BLaER1 treated with 17β-estradiol and CSF1 and Interleukin-3, amounts not matched to agents 10 nM and 100 nM (cell line): Measurements from ENCODE around the gene XRCC5.
A peak's percentile ranks its signal among the peaks of the same experiment; 100 is the strongest.
"Not testable (repeated sequence)": the region's sequence is repeated elsewhere in the genome, so short reads cannot be mapped to it uniquely, and the experiment has no call there.

ENCODE experiments used
- H3K27ac ChIP-seq, 11 experiments: shearing (Covaris generic); formaldehyde crosslinking; 2 replicates each; pipeline ENCODE4 v1.8.1; 2022
- H3K27me3 ChIP-seq, 11 experiments: shearing (Covaris generic); formaldehyde crosslinking; 2 replicates each; pipeline ENCODE4 v1.8.1; 2022
- H3K36me3 ChIP-seq, 11 experiments: shearing (Covaris generic); formaldehyde crosslinking; 2 replicates each; pipeline ENCODE4 v1.8.1; 2022
- H3K4me1 ChIP-seq, 10 experiments: shearing (Covaris generic); formaldehyde crosslinking; 2 replicates each; pipeline ENCODE4 v1.8.1; 2022
- H3K4me2 ChIP-seq, 11 experiments: shearing (Covaris generic); formaldehyde crosslinking; 2 replicates each; pipeline ENCODE4 v1.8.1; 2022
- H3K4me3 ChIP-seq, 10 experiments: shearing (Covaris generic); formaldehyde crosslinking; 2 replicates each; pipeline ENCODE4 v1.8.1; 2022
- H3K9ac ChIP-seq, 11 experiments: shearing (Covaris generic); formaldehyde crosslinking; 2 replicates each; pipeline ENCODE4 v1.8.1; 2022
- H3K9me3 ChIP-seq, 11 experiments: shearing (Covaris generic); formaldehyde crosslinking; replicated peaks in 1 of 11; 2 replicates each; pipeline ENCODE4 v1.8.1; 2022
- H4K20me1 ChIP-seq, 11 experiments: shearing (Covaris generic); formaldehyde crosslinking; 2 replicates each; pipeline ENCODE4 v1.8.1; 2022
- Cebpa-rat ChIP-seq, 11 experiments: shearing (Covaris generic); IDR thresholded peaks; 2 replicates each; pipeline ENCODE4 v1.8.1; 2022

XRCC5 gene

DNA sequence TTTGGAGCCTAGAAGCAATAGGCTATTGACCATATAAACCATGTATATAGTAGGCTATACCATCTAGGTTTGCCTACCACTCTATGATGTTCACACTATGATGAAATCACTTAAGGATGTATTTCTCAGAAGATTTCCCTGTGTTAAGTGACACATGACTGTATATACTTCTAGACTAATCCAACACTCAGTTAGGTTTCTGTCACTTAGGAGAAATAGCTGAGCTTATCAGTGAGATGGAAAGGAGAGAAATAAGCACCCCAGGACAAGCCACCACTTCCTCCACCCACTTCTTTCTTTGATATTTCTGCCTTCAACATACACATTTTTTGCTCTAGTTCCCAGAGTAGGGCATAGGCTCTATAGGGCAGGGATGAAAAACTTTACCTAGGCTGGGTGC lies 35.4 kb upstream of the XRCC5 start:
- Histone ChIP-seq H3K4me1 (peaks cover 0 to 11% (median 6%) of the 10 kb centered on the region in 10 experiments; a peak in 8 of 20 replicates), H3K9ac (no peak overlapping the region), H3K9me3 (peaks cover 0 to 3% (median 0%) of the 10 kb centered on the region in 11 experiments; a peak in 1 of 22 replicates), H3K27me3 (no peaks in the 10 kb centered on the region), H3K4me2 (peak overlapping the region in 8 of 11 experiments; percentile 2 to 40 (median 25); a peak in 8 of 22 replicates), H3K36me3 (no peaks in the 10 kb centered on the region), H4K20me1 (no peaks in the 10 kb centered on the region), H3K27ac (no peak overlapping the region), H3K4me3 (no peak overlapping the region)
- no peak for TF ChIP-seq Cebpa-rat (IDR thresholded peaks at IDR 0.05)

DNA sequence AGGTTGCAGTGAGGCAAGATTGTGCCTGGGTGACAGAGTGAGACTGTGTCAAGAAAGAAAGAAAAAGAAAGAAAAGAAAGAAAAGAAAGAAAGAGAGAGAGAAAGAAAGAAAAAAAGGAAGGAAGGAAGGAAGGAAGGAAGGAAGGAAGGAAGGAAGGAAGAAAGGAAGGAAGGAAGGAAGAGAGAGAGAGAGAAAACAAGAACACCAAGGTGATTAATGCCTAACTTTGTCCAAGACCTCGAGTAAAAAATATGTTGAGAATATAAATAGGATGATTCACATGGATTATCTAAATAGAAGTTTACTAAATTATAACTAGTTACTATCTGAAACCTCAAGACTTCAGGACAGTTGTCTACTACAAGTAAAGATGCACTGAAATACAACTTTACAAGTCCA lies 34.8 kb upstream of the XRCC5 start:
- H3K9ac ChIP-seq = no peak overlapping the region
- H3K9me3 ChIP-seq = peaks cover 0 to 3% (median 0%) of the 10 kb centered on the region in 11 experiments; a peak in 1 of 22 replicates
- H3K4me3 ChIP-seq = no peak overlapping the region
- H3K36me3 ChIP-seq = no peaks in the 10 kb centered on the region
- peak overlapping the region in 9 of 11 experiments; percentile 2 to 40 (median 24); a peak in 8 of 22 replicates for H3K4me2 ChIP-seq
- no peaks in the 10 kb centered on the region for H4K20me1 ChIP-seq
- H3K27me3 ChIP-seq = no peaks in the 10 kb centered on the region
- no peak overlapping the region for H3K27ac ChIP-seq
- TF ChIP-seq Cebpa-rat (IDR thresholded peaks at IDR 0.05) = no peak
- peaks cover 0 to 11% (median 6%) of the 10 kb centered on the region in 10 experiments; a peak in 8 of 20 replicates for H3K4me1 ChIP-seq

DNA sequence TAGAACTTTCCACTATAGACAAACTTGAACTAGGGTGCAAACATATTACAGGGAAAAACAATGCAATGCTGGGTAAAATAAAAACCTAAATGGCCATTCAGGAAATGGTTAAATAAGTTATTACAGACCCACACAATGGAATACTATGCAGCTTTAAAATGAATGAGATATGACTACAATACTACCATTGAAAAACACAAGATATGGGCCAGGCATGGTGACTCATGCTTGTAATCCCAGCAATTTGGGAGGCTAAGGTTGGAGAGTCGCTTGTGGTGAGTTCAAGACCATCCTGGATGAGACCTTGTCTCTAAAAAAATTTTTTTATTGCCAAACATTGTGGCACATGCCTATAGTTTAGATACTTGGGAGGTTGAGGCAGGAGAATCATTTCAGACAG lies 34.4 kb upstream of the XRCC5 start:
- Histone ChIP-seq H4K20me1 (no peaks in the 10 kb centered on the region), H3K4me2 (peak overlapping the region in 3 of 11 experiments; percentile 24 to 40 (median 30); a peak in 2 of 22 replicates), H3K9me3 (peaks cover 0 to 3% (median 0%) of the 10 kb centered on the region in 11 experiments; a peak in 1 of 22 replicates), H3K36me3 (no peaks in the 10 kb centered on the region), H3K9ac (no peak overlapping the region), H3K4me1 (peaks cover 0 to 11% (median 6%) of the 10 kb centered on the region in 10 experiments; a peak in 8 of 20 replicates), H3K27ac (no peak overlapping the region), H3K4me3 (no peak overlapping the region), H3K27me3 (no peaks in the 10 kb centered on the region)
- no peak for TF ChIP-seq Cebpa-rat (IDR thresholded peaks at IDR 0.05)

DNA sequence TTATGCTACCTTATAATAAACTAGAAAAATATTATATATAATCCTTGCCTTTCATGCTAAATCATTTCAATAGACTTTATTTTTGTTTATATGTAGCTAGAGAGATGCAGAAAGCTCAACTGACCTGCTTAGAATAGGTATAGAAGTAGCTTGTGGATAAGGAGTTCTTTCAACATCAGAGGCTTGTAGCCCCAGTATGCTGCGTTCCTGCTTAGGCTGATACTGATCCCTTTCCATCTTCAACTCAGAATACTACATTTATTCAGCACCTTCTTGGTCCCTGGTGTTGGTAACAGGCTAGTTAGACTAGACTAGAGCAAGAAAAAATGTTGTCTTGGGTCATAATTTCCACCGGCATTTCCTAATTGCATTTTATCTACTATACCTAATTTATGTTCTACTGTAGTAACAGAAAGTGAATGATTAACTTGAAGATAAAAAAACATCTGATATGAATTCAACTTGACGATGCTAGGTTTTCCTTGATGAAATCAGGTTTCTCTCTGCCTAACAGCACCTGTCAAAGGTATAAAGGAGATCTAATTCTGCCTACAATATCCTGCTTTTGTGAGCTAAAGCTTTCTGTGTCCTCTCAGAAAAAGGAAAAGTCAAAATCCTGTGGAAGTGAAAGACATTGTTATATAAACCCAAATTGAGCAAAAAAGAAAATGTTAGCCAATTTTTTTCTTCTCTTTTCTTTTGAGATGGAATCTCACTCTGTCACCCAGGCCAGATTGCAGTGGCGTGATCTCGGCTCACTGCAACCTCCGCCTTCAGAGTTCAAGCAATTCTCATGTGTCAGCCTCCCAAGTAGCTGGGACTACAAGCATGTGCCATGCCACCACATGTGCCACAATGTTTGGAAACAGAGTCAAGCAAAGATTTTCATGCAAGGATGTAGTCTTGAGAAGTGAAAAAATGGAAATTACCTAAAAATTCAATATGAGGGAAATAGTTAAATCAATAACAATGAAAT lies 33.4 kb upstream of the XRCC5 start:
- Histone ChIP-seq H3K27ac (no peak overlapping the region), H3K4me1 (peaks cover 0 to 11% (median 6%) of the 10 kb centered on the region in 10 experiments; a peak in 8 of 20 replicates), H3K27me3 (peaks cover 5 to 10% (median 9%) of the 10 kb centered on the region in 11 experiments), H3K36me3 (no peaks in the 10 kb centered on the region), H3K9me3 (peaks cover 0 to 3% (median 0%) of the 10 kb centered on the region in 11 experiments; a peak in 1 of 22 replicates), H3K4me3 (no peak overlapping the region), H4K20me1 (no peaks in the 10 kb centered on the region), H3K4me2 (no peak overlapping the region), H3K9ac (no peak overlapping the region)
- no peak for TF ChIP-seq Cebpa-rat (IDR thresholded peaks at IDR 0.05)

DNA sequence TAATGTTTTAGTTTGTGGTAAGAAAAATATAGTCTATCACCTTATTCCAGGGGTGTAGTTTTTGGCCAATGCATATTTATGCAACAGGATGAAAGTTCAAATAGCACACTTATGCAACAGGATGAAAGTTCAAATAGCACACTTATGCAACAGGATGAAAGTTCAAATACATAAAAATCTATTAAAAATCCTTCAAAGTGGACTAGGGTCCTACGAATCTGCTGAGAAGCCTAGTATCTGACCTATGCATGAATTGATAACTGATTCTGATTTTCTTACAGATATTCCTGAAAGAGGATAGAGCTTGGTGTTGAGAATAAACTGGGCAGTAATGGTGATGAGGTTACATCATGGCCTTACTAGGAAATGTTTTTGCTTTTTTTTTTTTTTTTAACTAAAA lies 30.4 kb upstream of the XRCC5 start:
- no peaks in the 10 kb centered on the region for H3K36me3 ChIP-seq
- no peak overlapping the region for H3K4me2 ChIP-seq
- TF ChIP-seq Cebpa-rat (IDR thresholded peaks at IDR 0.05) = no peak
- peaks cover 28 to 40% (median 39%) of the 10 kb centered on the region in 11 experiments for H3K27me3 ChIP-seq
- H3K4me1 ChIP-seq = peaks cover 22 to 31% (median 25%) of the 10 kb centered on the region in 10 experiments
- H3K9ac ChIP-seq = no peak overlapping the region
- no peaks in the 10 kb centered on the region for H3K9me3 ChIP-seq
- no peak overlapping the region for H3K27ac ChIP-seq
- H3K4me3 ChIP-seq = no peak overlapping the region
- no peaks in the 10 kb centered on the region for H4K20me1 ChIP-seq

DNA sequence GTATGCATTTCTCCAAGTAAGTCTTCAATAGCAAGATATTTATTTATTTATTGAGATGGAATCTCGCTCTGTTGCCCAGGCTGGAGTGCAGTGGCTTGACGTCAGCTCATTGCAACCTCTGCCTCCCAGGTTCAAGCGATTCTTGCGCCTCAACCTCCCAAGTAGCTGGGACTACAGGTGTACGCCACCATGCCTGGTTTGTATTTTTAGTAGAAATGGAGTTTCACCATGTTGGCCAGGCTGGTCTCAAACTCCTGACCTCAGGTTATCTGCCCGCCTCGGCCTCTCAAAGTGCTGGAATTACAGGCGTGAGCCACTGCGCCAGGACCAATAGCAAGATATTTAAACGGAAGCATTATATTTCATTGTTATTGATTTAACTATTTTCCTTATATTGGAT lies 29.1 kb upstream of the XRCC5 start:
- not testable (repeated sequence) for H3K9me3 ChIP-seq, H3K4me3 ChIP-seq, H3K4me2 ChIP-seq, H3K36me3 ChIP-seq, H4K20me1 ChIP-seq, H3K9ac ChIP-seq, H3K27ac ChIP-seq
- Histone ChIP-seq H3K27me3 (peaks cover 28 to 42% (median 40%) of the 10 kb centered on the region in 11 experiments), H3K4me1 (peaks cover 24 to 36% (median 29%) of the 10 kb centered on the region in 10 experiments)

DNA sequence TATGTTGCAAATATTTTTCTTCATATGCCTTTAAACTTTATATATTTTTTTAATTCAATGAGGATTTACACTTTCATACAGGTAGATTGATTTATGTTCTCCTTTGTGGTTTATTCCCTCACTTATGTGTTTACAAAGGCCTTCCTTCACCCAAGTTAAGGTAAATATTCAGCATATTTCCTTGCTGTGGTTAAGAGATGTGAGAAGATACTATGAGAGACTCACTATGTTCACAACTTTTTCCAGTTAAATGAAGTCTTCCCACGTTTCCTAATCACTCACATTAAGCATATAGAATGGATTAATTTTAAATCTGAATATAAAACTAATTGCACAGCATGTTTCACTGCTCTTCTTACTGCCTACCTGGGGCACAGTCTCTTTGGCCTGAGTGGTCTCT lies 28.1 kb upstream of the XRCC5 start:
- Histone ChIP-seq H3K4me2 (peak overlapping the region; percentile 73 to 97 (median 92)), H4K20me1 (no peaks in the 10 kb centered on the region), H3K36me3 (no peaks in the 10 kb centered on the region), H3K27me3 (peaks cover 28 to 42% (median 40%) of the 10 kb centered on the region in 11 experiments), H3K9me3 (no peaks in the 10 kb centered on the region), H3K4me3 (peak overlapping the region; percentile 42 to 70 (median 58); a peak in 19 of 20 replicates), H3K27ac (no peak overlapping the region), H3K9ac (peak overlapping the region in 4 of 11 experiments; percentile 16 to 46 (median 40); a peak in 3 of 22 replicates), H3K4me1 (peaks cover 27 to 40% (median 32%) of the 10 kb centered on the region in 10 experiments)
- no peak for TF ChIP-seq Cebpa-rat (IDR thresholded peaks at IDR 0.05)

DNA sequence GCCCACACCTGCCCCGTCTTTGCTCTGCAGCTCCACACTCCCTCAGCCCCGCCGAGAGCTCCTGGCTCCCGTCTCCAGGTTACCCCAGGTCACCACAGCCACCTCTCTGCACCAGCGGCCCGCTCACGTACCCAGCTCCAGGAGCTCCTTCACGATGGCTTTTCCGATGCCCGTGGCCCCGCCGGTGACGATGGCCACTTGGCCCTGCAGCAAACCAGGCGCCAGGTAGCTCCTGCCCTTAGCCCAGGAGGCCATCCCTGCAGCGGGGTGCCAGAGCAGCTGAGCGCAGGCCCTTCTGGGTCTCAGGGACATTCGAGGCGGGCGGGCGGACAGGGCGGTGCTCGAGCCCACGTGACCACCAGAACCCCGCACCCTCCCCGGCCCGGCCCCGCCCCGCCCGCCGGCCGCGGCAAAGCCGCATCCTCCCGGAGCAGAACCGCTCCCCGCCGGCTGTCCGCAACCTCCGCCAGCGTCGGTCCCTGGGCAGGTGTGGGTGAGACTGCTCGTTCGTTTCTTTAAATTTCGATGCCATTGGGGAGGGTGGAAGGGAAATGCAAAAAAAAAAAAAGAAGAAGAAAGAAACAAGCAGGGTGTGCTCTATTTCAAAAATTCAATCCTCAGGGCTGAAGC lies 27.5 kb upstream of the XRCC5 start, which contains the start of the genes PECR and TMEM169:
Gene PECR (minus strand): TSS at position 323 of the 630 bp plus-strand sequence. CDS start 68 bp downstream, at position 255.
Gene TMEM169 (plus strand): TSS at position 433 of the 630 bp plus-strand sequence. CDS start 14,045 bp downstream, outside the sequence.
- H3K4me2 ChIP-seq = peak within 1 kb of the TSS; percentile 73 to 97 (median 92)
- TF ChIP-seq Cebpa-rat (IDR thresholded peaks at IDR 0.05) = no peak
- no peak within 1 kb of the TSS for H3K27ac ChIP-seq
- H3K27me3 ChIP-seq = peaks cover 28 to 42% (median 40%) of the 10 kb centered on the region in 11 experiments
- H3K4me1 ChIP-seq = peaks cover 27 to 40% (median 32%) of the 10 kb centered on the region in 10 experiments
- peak within 1 kb of the TSS; percentile 8 to 62 (median 40); a peak in 16 of 22 replicates for H3K9ac ChIP-seq
- H4K20me1 ChIP-seq = no peaks in the 10 kb centered on the region
- no peaks in the 10 kb centered on the region for H3K36me3 ChIP-seq
- H3K9me3 ChIP-seq = no peaks in the 10 kb centered on the region
- peak within 1 kb of the TSS; percentile 42 to 70 (median 58) for H3K4me3 ChIP-seq
